Tibial nerve (tissue), 4 donors: Measurements from ENCODE around the gene MICU2. TPM values are rescaled to one million over a fixed set of nuclear protein-coding genes. Genes with fewer than 3 reads are reported as not detected.

Experiments
- DNase-seq, 2 donors: peaks; one replicate each; pipeline ENCODE4 v3.0.0-alpha.2; 2019; ENCODE audit warnings: low spot score in 2 of 2
- H3K27ac ChIP-seq, 4 donors: fragments of 200-600 bp; sonication (generic) in 3 of 4; one replicate each; pipeline ENCODE4 v1.5.1; 2017 to 2019; ENCODE audit warnings: mild to moderate bottlenecking in 1 of 4
- H3K27me3 ChIP-seq, 2 donors: fragments of 200-600 bp; sonication (generic) in 1 of 2; one replicate each; pipeline versions ENCODE4 v1.5.1 to v1.6.0; 2017 to 2019
- H3K36me3 ChIP-seq, 3 donors: fragments of 200-600 bp; sonication (generic); one replicate each; pipeline ENCODE4 v1.5.1; 2018 to 2019
- H3K4me1 ChIP-seq, 4 donors: fragments of 200-600 bp; sonication (generic) in 3 of 4; one replicate each; pipeline ENCODE4 v1.5.1; 2017 to 2019
- H3K4me3 ChIP-seq, 4 donors: fragments of 200-600 bp; sonication (generic) in 3 of 4; one replicate each; pipeline ENCODE4 v1.5.1; 2017 to 2019; ENCODE audit warnings: mild to moderate bottlenecking in 1 of 4, moderate library complexity in 1 of 4
- H3K9me3 ChIP-seq, 4 donors: fragments of 200-600 bp; sonication (generic) in 3 of 4; one replicate each; pipeline ENCODE4 v1.5.1; 2017 to 2019
- CTCF ChIP-seq, 5 experiments: fragments of 200-600 bp in 3 of 5; fragments of 450-650 bp in 2 of 5; sonication (generic) in 3 of 5; IDR thresholded peaks; one replicate each; pipeline ENCODE4 v1.5.1; 2016 to 2019; ENCODE audit warnings: antibody characterized with exemption in 5 of 5, mild to moderate bottlenecking in 3 of 5, moderate library complexity in 2 of 5
- EP300 ChIP-seq, 2 donors: sonication (generic); formaldehyde crosslinking; IDR thresholded peaks; one replicate each; pipeline ENCODE4 v1.6.1; 2017; ENCODE audit warnings: antibody characterized with exemption in 2 of 2, mild to moderate bottlenecking in 1 of 2
- POLR2A ChIP-seq, 2 donors: fragments of 450-650 bp; IDR thresholded peaks; one replicate each; pipeline ENCODE4 v1.6.1; 2017; ENCODE audit warnings: antibody characterized with exemption in 2 of 2, mild to moderate bottlenecking in 2 of 2, moderate library complexity in 2 of 2
- WGBS, 2 donors: methylation state at CpG; one replicate each; pipeline ENCODE4 v1.1.5; 2018; 5-methylcytosine and 5-hydroxymethylcytosine counted together
- total RNA-seq, 4 donors: library from RNA; depleted of rRNA; stranded (reverse); fragments of >200 nt; gene quantifications; one replicate each; pipeline ENCODE4 v1.1.0, GENCODE V29; 2016

The MICU2 gene
- total RNA-seq, 4 donors from 2014 or later = 57.3 to 85.2 (median 71.1) TPM

GRCh38 chr13:21619633-21620220 lies 15.8 kb upstream of the MICU2 start:
- DNase-seq = no peak
- Histone ChIP-seq H3K36me3 (no peaks in the 10 kb centered on the region), H3K27me3 (no peaks in the 10 kb centered on the region), H3K4me1 (no peaks in the 10 kb centered on the region), H3K27ac (no peak overlapping the region), H3K9me3 (no peaks in the 10 kb centered on the region), H3K4me3 (no peak overlapping the region)
- WGBS, 2 donors = 77 to 78% methylated on average over 3 of the region's 3 CpGs
- TF ChIP-seq EP300 (IDR thresholded peaks at IDR 0.05) = no peak
- no peak for TF ChIP-seq CTCF (IDR thresholded peaks at IDR 0.05)
- TF ChIP-seq POLR2A (IDR thresholded peaks at IDR 0.05) = no peak

GRCh38 chr13:21616880-21617279 lies 12.9 kb upstream of the MICU2 start:
- WGBS, 2 donors = 25 to 28% methylated on average over 3 of the region's 3 CpGs
- Histone ChIP-seq H3K27me3 (no peaks in the 10 kb centered on the region), H3K4me1 (no peaks in the 10 kb centered on the region), H3K27ac (peak overlapping the region in 2 of 4 donors; percentile 4 to 29), H3K9me3 (no peaks in the 10 kb centered on the region), H3K36me3 (no peaks in the 10 kb centered on the region), H3K4me3 (peak overlapping the region in 1 of 4 donors; percentile 2)
- no peak for DNase-seq
- TF ChIP-seq POLR2A (IDR thresholded peaks at IDR 0.05) (no peak), EP300 (IDR thresholded peaks at IDR 0.05) (no peak), CTCF (IDR thresholded peaks at IDR 0.05) (no peak)

- peak overlapping the region in 1 of 4 donors; percentile 2 for H3K4me3 ChIP-seq
- no peaks in the 10 kb centered on the region for H3K4me1 ChIP-seq
- H3K9me3 ChIP-seq = no peaks in the 10 kb centered on the region
- no peaks in the 10 kb centered on the region for H3K36me3 ChIP-seq
- no peak for DNase-seq
- no peak for TF ChIP-seq CTCF (IDR thresholded peaks at IDR 0.05)
- no peak for TF ChIP-seq POLR2A (IDR thresholded peaks at IDR 0.05)
- no peak for TF ChIP-seq EP300 (IDR thresholded peaks at IDR 0.05)
- WGBS, 2 donors = 32 to 39% methylated on average over 5 of the region's 5 CpGs
- peak overlapping the region in 1 of 4 donors; percentile 29 for H3K27ac ChIP-seq
- no peaks in the 10 kb centered on the region for H3K27me3 ChIP-seq
Observed at GRCh38 chr13:21616205-21616866, 12.4 kb upstream of the MICU2 start.

GRCh38 chr13:21615427-21615826 lies 11.5 kb upstream of the MICU2 start:
- DNase-seq = no peak

More at GRCh38 chr13:21615427-21615826, 11.5 kb upstream of the MICU2 start:
- Histone ChIP-seq H3K36me3 (no peaks in the 10 kb centered on the region), H3K9me3 (no peaks in the 10 kb centered on the region), H3K27ac (no peak overlapping the region), H3K27me3 (no peaks in the 10 kb centered on the region), H3K4me3 (no peak overlapping the region), H3K4me1 (no peaks in the 10 kb centered on the region)
- WGBS, 2 donors = 56 to 62% methylated on average over 2 of the region's 2 CpGs
- TF ChIP-seq CTCF (IDR thresholded peaks at IDR 0.05) (no peak), EP300 (IDR thresholded peaks at IDR 0.05) (no peak), POLR2A (IDR thresholded peaks at IDR 0.05) (no peak)
